CD4-positive, alpha-beta T cell treated with Interleukin-17A for 4 hours (primary cell): ENCODE data around the gene ERGIC1.
"Not testable (repeated sequence)": the region's sequence is repeated elsewhere in the genome, so short reads cannot be mapped to it uniquely, and the experiment has no call there.

Source experiments
- DNase-seq: peaks from one replicate; pipeline ENCODE4 v3.0.0-alpha.2; 2020; ENCODE audit warnings: mixed read lengths

Gene ERGIC1

DNA sequence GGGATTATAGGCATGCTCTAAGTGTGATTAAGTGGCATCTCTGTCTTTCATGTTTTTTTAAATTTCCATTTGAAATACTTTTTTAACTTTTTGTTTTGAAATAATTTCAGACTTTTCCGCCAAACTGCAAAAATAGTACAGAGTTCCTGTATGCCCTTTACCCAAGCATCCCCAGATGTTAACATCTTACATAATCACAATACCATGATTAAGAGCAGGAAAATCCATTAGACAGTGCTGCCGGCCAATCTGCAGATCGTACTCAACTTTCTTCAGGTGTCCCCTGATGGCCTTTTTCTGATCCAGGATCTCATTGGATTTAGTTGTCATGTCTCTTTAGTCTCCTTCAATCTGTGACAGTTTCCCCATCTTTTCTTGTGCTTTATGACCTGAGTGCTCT lies 49.0 kb downstream of the ERGIC1 start:
- no peak for DNase-seq

DNA sequence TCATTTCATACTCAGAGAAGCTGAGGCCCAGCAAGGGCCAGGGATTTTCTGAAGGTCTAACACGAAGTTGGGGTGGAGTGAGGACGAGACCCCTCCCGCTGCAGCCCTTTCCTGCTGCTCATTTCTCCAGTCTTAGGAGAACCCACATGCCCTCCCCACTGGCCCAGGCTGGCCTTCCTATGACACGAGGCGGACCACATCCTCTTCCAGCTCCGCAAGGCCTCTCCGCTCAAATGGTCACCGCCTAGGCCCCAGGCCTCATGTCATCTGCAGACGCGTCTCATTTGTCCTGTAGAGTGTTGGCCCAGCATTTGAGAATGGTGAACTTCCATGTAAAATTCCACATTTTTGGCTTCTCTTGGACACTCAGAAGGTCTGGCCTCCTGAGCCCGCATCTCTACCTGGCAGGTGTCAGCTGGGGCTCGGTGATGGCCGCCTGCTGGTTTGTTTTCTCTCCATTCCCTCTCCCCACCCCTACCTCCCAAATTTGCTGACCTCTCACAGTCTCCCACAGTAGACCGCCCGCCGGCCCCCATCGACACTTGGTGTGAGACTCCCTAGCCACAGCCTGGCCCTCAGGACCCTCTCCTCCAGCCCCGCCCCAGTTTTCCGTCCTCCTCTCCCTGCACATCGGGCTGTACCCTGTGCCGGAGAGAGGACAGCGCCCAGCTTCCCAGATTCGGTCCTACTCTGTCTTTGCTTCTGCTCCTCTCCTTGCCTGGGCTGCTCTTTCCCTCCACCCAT lies 51.7 kb downstream of the ERGIC1 start:
- DNase-seq: no peak

DNA sequence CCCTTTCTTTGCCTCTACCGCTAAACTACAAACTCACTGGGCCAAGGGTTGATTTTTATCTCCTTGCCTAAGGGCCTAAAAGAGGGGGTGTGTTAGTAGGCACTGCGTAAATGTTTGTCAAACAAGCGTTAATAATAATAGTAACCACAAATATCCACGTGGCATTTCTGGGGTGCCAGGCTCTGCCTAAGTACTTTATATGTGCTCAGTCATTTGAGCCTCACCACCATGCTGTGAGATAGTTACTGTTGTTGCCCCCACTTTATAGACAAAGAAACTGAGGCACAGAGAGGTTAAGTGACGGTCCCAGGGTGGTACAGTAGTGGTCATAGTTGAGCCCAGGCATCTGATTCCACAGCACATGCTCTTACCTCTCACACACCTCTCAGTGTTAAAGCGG lies 52.4 kb downstream of the ERGIC1 start:
- DNase-seq: no peak

DNA sequence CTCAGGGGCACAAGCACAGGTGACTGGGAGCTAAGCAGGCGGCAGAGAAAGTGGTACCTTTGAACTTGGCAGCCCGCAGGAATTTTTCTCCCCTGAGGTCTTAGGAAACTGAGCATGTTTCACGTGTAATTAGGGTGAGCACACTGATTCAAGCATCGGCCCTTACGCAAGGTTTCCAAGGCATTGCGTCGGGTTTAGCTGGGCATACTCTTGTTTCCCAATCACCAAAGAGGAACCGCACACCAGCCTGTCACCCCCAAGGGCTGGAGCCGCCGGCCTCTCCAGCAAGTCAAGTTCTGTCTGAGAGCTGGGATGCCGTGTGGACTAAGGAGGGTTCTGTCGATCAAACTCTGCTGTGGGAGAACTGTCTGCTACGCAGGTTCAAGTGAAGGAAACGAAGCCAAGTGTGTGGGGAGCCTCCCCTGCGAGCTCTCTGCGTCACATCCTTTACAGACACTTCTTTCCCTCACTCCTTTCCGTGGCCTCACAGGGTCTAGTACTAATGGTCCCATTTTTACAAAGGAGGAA lies 53.0 kb downstream of the ERGIC1 start:
- DNase-seq: no peak

DNA sequence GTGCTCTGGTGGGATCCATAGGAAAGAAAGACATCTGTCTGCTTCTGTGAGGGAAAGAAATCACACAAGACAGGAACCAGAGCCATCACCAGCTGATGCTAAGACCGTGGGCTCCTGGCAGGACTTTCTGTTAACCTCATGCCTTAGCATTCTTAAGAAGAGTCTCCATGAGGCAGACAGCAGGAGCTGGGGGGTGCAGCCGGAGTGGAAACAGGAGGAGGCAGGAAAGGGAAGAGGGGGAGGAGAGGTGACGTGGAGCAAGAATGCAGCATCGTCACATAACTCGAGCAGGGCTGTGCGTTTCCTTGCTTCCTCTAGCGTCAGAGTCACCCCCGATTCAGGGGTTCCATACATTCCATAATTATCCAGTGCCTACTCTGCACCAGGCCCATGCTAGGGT lies 53.6 kb downstream of the ERGIC1 start:
- no peak for DNase-seq

DNA sequence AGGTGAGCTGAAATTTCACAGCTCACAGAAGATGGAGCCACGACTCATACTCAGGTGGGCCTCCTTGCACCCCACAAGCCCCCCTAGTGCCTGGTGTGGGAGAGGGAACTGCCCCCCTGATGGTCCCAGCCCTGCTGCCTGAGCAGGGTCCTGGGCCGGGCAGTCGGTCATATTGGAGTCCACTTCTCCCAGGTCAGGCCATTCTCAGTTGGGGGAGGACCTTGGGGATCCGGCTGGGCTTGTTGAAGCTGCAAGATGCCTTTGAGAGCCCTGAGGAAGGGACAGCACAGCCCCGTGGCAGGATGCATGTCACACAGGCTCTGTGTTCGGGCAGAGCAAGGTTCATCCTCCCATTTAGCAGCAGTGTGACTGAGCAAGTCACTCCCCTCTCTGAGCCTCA lies 56.6 kb downstream of the ERGIC1 start:
- no peak for DNase-seq

DNA sequence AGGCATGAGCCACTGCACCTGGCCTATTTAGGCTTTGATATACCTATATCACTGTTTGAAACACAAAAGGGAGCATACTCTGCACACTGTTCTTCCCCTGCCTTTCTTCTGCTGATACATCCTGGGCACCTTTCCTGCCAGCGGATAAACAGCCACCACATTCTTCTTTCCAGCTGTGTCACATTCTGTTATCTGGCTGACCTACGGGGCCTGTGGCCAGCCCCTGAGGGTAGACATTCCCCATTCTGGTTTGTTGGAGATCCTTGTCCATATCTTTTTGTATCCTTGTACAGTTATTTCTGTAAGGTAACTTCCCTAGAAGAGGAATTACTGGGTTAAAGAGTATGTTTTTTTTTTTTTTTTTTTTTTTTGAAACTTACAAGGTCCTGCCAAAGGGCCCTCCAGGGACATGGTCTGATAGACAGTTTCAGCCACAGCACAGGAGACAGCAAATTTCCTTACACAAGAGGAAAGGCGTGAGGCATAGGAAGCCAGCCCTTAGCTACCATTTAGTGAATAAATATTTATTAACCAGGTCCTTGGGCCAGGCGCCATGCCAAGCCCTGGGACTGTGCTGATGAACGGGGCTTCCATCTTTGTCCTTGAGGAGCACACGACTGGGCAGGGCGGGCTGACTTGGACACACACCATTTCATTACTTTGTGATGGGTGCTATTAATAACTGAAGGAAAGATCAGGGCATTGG lies 57.8 kb downstream of the ERGIC1 start:
- no peak for DNase-seq

DNA sequence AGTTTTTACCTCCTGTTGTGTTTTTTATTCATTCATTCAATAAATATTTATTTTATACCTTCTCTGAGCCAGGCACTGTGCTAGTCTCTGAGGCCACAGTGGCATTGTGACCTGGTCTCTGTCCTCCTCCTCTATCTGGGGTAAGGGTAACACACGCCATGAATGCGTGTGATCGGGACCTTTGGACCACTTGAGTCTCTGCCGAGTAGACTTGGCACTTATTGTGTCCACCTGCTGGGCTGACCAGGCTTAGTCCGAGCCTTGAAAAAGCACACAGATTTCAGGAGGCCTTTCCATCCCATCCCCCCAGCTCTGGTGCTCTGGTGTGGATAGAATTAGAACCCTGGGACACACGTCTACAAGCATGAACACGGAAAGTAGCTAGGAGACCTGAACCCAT lies 58.7 kb downstream of the ERGIC1 start:
- no peak for DNase-seq

DNA sequence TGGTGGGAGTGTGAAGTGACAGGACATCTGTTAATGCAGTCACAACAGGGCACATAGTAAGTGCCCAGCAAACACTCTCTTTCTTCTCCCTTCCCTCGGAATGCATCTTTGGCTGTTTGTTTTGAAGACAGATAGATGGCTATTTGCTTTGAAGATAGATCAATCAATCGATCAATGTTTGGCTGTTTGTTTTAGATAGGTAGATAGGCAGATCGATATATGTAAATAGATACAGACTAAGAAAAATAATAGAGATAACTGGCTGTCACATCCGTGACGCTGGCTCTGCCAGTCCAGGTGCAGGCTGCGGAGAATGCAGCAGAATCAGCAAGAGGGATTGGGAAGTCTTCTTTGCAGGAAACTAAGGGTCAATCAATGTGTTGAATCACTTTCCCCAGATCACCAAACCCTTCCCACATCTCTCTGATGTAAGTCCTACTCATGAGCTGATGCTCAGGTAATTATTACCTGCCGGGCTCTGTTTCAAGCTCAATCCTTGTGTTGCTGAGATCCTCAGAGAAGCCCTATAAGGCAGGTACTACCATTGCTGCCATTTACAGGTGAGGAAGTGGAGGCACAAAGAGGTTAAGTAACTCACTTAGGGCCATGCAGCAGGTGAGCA lies 60.8 kb downstream of the ERGIC1 start:
- DNase-seq: no peak

DNA sequence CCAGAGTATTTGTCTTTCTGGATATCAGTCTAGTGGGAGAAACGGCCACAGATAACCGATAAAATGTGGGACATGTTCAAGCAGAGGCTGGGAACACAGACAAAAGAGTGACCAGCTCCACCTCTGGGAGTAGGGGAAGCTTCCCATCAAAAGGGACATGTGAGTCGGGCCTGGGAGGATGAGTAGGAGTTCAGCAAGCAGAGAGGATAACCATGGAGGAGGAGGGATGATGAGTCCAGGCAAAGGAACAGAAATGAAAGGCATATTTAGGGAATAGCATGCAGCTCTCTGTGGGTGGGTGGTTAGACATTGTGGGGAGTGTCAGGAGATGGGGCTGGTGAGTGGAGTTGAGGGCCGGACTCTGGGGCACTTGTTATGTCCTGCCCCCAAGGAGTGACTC lies 61.5 kb downstream of the ERGIC1 start:
- no peak for DNase-seq

DNA sequence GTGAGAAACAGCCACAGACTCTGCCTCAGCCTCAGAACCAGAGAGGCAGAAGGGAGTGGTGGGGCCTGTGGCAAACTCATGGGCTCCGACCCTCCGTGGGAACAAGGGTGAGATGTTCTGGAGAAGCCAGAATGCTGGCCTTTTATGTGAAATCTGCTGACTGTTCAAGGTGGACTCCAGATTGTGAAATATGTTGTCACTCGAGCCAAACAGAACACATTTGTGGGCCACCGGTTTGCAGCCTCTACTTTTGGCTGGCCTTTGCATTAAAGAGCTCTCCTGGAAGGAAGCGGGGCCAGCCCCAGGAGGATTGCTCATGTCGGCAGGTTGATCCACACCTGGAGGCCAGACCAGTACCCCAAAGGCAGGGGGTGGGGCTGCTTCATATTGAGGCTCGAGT lies 62.4 kb downstream of the ERGIC1 start:
- no peak for DNase-seq

DNA sequence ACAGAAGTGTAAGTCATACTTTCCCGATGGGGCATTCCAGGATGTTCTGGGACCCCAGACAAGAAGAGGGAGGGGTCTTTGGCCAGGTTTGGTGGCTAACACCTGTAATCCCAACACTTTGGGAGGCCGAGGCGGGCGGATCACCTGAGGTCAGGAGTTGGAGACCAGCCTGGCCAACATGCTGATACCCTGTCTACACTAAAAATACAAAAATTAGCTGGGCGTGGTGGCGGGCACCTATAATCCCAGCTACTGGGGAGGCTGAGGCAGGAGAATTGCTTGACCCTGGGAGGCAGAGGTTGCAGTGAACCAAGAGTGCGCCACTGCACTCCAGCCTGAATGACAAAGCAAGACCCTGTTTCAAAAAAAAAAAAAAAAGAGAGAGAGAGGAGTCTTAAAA lies 63.0 kb downstream of the ERGIC1 start:
- DNase-seq: not testable (repeated sequence)

DNA sequence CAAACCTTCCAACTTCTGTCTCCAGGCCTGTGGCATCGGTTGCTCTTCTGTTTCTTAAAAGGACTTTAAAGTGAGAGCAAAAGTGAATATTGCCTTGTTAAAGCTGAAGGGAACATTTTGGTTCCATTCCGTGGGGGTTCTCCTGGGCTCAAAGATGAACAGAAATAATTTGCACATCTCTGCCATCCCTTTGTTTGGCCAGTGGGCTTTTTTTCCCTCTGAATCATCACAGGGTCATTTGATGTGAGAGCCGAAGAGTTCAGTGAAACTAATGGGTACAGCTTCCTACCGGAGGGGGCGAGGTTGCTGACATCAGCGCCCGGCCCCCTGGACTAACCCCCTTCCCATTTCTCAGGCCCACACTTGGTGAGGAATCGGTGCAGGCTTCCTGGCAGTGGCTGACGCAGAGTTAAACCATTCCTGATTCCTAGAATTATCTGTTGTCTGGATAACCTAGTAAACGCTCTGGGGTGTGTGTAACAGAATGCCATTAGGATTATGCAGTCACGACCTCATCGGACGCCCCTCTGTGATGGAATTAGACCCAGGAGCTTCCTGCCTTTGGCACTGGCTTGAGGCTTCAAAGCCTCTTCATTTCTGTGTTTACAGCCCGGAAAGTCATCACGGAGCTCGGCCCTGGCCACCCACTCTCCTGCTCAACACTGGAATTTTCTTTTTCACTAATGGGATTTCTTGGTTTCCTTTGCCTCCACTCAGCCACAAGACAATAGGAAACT lies 63.6 kb downstream of the ERGIC1 start:
- DNase-seq: no peak

DNA sequence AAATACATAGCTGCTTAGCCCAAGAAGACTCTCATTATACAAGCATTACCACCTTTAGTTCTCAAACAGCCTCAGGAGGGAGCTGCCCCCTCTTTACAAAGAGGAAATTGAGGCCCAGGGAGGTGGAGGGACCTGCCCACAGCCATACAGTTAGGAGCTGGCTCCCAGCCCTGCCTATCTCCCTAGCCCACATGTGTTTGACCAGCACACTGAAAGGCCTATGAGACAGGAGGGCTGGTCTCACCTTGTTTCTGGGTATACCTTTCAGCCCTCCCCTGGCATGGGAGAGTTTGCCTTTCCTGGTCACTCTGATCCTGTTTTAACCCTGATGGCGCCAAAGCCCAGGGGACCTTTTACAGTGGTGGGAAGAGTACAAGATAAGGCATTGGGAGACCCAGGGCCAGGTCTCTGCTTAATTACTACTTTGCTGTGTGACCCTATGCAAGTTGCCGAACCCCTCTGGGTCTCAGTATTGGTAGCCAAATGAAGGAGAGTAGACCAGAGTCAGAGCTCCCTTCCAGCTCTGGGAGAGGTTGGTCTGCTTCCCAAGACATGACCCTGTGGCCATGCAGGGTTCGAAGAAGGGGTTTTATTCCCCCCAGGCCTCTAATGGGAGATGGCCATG lies 64.3 kb downstream of the ERGIC1 start:
- no peak for DNase-seq

DNA sequence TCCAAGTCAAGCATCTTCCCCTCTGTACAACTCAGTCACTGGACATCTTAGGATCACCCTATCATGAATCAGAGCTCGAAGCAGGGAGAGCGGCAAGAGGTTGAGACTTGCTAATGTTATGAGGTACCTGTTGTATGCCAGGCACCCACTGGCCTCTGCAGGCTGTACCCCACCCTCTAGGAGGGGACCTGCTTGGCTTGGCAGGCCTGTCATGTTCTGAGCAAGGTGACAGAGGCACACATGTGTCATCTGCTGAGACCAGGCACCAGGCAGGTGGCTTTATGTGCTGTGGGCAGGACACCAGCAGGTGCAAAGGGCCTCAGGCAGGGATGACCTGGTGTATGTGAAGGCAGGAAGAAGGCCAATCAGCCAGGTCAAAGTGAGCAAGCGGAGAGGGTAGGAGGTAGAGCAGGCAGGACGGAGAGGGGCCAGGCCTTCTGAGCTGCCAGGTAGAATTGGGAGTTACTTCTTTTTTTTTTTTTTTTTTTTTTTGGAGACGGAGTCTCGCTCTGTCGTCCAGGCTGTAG lies 64.9 kb downstream of the ERGIC1 start:
- no peak for DNase-seq

DNA sequence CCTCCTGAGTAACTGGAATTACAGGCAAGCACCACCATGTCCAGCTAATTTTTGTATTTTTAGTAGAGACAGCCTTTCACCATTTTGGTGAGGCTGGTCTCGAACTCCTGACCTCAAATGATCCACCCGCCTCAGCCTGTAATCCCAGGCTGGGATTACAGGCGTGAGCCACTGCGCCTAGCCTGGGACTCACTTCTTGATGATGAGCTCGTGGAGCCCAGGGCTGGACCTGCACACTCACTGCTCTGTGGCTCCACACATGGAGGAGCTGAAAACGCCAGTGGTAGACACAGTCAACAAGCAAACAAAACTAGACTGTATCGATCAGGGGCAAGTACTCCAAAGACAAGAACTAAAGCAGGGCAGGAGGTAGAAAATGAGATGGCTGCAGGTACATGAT lies 65.4 kb downstream of the ERGIC1 start:
- no peak for DNase-seq

DNA sequence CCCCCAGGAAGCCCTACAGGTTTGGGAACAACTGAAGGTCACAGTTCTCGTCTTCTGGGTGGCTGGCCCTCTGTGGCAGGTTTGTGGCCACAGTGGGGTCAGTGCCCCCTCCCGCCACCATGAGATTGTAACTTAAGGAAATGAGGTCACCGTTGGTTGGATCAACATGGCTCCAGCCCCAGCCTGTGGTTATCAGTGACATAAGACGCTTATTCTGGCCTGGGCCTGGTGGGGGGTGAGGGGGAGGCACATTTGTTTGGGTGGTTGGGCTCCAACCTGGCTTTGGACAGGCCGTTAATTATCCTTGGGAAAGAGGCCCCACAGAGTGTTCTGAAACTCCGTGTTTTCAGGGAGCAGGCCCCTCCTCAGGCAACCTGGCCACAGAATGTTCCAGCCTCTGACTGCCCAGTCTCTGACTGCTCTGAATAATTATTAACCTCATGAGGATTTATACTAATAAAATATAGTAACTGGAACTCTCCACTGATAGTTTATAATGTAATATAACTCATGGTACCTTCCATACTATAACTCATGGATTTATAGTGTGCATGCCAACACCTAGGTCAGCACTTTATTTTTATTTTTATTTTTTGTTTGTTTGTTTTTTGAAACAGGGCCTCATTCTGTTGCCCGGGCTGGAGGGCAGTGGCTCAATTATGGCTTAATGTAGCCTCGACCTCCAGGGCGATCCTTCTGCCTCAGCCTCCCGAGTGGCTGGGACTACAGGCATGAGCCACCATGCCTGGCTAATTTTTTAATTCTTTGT lies 67.1 kb downstream of the ERGIC1 start:
- no peak for DNase-seq

DNA sequence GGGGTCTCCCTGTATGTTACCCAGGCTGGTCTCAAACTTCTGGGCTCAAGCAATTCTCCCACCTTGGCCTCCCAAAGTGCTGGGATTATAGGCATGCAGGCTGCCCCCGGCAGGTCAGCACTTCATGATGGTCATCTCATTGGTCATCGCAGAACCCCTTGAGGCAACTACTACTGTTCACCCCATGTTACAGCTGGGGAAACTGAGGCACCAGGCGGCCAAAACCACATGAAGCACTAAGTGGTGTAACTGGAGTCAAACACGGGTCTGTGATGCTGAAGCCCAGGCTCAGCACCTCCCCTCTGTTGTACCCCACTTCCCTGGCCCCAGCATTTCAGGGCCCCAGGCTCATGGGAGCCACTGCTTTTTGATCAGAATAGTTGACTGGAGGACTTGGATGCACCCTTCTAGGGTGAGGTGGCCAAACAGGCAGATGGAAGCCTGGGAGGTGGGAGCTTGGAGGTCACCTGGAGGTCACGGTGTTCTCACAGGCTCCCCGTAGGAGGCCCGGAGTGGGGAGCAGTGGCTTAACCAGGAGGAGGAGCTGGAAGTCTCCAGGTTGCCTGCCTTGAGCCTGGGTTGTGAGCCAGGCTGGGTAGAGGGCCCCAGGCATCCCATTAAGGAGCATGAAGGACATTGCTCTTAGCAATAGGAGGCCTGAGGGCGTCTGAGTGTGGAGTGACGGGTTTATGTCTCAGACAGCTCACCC lies 67.9 kb downstream of the ERGIC1 start:
- no peak for DNase-seq

DNA sequence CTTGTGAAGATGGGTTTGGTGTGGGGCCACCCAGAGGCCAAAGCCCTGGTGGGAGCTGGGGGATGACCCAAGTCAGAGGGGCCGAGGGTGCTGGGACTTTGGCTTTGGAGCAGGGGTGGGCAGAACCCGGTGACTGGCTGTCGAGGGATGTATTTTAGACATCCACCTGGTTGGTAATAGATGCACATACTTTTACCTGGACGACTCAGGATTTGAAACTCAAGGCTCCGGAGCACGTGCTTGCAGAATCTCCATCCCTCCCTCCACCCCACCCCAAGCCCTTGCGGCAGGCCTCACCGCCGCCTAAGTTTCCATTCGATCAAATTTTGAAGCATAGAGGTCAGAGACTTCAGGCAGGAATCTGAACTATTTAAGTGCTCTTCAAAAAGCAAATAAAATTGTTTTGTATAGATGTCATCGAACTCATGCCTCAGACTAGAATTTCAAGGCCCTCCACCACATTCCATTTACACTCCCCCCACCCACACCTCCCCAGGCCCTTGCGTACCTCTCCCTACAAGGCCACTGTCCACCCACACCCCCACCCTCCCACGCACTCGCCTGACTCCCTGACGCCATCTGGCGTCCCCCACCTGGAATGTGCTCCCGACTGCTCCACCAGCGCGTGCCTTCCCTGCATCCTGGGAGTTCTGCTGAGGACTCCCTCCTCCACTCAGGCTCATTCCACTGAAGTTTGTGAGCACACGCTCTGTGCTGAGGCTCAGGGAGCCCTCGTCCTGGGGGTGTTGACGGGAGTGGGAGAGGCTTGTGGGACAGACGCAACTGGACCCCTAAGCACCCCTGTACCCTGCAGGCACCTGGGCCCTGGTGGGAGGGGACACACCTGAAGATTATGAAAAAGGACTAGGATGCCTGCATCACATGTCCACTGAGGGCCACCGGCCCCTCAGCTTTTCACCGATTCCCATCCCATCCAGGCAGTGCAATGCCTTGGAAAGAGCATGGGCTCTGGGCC lies 68.7 kb downstream of the ERGIC1 start:
- peak; percentile 16 for DNase-seq

DNA sequence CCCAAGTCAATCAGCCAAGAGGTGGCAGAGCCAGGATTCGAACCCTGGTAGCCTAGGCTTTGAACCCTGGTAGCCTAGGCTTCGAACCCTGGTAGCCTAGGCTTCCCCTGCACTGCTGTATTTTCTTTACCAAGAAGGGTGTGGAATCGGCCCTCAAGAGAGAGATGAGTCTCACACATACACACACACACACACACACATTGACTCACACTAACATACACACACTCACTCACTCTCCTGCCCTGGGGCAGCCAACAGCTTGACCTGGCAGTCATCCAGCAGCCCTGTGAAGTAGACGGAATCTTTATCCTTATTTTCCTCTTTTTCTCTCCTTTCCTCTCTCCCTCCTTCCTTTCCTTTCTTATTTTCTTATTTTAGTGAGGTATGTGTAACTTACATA lies 69.7 kb downstream of the ERGIC1 start:
- no peak for DNase-seq
